Measurements from ENCODE around the gene STK32B.
A peak's percentile ranks its signal among the peaks of the same experiment; 100 is the strongest.

Gene STK32B

GRCh38 chr4:5037553-5038551, 13.4 kb upstream of the STK32B start:
- ATAC-seq (replicated peaks): no peak
- peaks cover 0 to 8% of the 10 kb centered on the region in 2 donors for H3K27me3 Mint-ChIP-seq

DNA sequence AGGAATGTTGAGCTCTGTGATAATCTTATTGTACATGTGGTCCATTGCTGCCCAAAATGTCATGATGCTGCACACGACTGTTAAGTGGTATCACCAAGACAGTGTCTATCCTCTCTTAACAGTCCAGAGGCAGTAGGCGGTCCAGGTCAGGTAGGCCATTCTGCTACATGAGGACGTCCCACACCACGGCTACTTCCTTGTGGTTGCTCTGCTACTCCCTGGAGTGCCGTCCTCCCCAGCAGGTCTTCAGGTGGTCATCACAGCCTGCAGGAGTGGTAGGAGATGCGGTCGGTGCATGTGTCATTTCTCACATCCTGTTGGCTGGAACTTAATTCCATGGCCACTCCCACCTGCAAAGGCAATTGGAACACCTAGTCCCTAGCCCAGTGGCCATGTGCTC, 11.5 kb upstream of the STK32B start:
- Mint-ChIP-seq H3K27me3 (peaks cover 11 to 12% of the 10 kb centered on the region in 2 donors), H3K9me3 (no peaks in the 10 kb centered on the region), H3K27ac (no peak overlapping the region), H3K4me1 (peaks cover 8 to 15% of the 10 kb centered on the region in 2 donors), H3K4me3 (no peak overlapping the region), H3K36me3 (no peaks in the 10 kb centered on the region)
- no peak for DNase-seq
- no peak for ATAC-seq (replicated peaks)

More at GRCh38 chr4:5037553-5038551, 13.4 kb upstream of the STK32B start:
- no peak overlapping the region for H3K4me3 Mint-ChIP-seq
- H3K36me3 Mint-ChIP-seq: no peaks in the 10 kb centered on the region
- no peak for DNase-seq
- no peaks in the 10 kb centered on the region for H3K9me3 Mint-ChIP-seq
- peaks cover 8 to 10% of the 10 kb centered on the region in 2 donors for H3K4me1 Mint-ChIP-seq
- H3K27ac Mint-ChIP-seq: no peak overlapping the region

GRCh38 chr4:5040856-5041620, 10.2 kb upstream of the STK32B start:
- H3K4me3 Mint-ChIP-seq: no peak overlapping the region

GRCh38 chr4:5041699-5042098, 9.6 kb upstream of the STK32B start:
- Mint-ChIP-seq H3K9me3 (peaks cover 4 to 7% of the 10 kb centered on the region in 2 donors), H3K27ac (no peak overlapping the region), H3K27me3 (peaks cover 16 to 23% of the 10 kb centered on the region in 2 donors), H3K36me3 (no peaks in the 10 kb centered on the region), H3K4me3 (no peak overlapping the region), H3K4me1 (peaks cover 16 to 24% of the 10 kb centered on the region in 2 donors)
- no peak for ATAC-seq (replicated peaks)
- no peak for DNase-seq

More at GRCh38 chr4:5040856-5041620, 10.2 kb upstream of the STK32B start:
- no peak for ATAC-seq (replicated peaks)
- H3K4me1 Mint-ChIP-seq: peaks cover 16 to 24% of the 10 kb centered on the region in 2 donors
- no peak overlapping the region for H3K27ac Mint-ChIP-seq
- peaks cover 4 to 5% of the 10 kb centered on the region in 2 donors for H3K9me3 Mint-ChIP-seq
- DNase-seq: no peak
- H3K27me3 Mint-ChIP-seq: peaks cover 16 to 23% of the 10 kb centered on the region in 2 donors
- H3K36me3 Mint-ChIP-seq: no peaks in the 10 kb centered on the region

DNA sequence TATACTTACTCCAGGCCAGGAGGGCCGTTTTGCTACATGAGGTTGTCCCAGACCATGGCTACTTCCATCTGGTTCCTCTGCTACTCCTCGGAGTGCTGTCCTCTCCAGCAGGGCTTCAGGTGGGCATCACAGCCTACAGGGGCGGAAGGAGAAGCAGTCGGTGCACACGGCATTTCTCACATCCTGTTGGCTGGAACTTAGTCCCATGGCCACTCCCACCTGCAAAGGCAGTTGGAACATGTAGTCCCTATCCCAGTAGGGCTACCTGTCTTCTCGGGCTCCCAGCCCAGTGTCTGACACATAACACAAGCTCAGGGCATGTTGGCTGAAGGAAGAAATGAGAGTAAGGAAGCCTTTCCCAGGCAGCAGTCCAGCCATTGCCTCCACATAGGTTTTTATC, 7.7 kb upstream of the STK32B start:
- Mint-ChIP-seq H3K27ac (no peak overlapping the region), H3K9me3 (peaks cover 4 to 7% of the 10 kb centered on the region in 2 donors), H3K4me3 (peak overlapping the region in 1 of 2 donors; percentile 11), H3K4me1 (peaks cover 16 to 24% of the 10 kb centered on the region in 2 donors), H3K36me3 (no peaks in the 10 kb centered on the region), H3K27me3 (peaks cover 20 to 34% of the 10 kb centered on the region in 2 donors)
- DNase-seq (no peak), ATAC-seq (replicated peaks) (no peak)

GRCh38 chr4:5044341-5044740, 6.9 kb upstream of the STK32B start:
- H3K36me3 Mint-ChIP-seq: no peaks in the 10 kb centered on the region
- no peak overlapping the region for H3K4me3 Mint-ChIP-seq
- ATAC-seq (replicated peaks): no peak
- H3K4me1 Mint-ChIP-seq: peaks cover 16 to 24% of the 10 kb centered on the region in 2 donors
- peaks cover 4 to 7% of the 10 kb centered on the region in 2 donors for H3K9me3 Mint-ChIP-seq
- H3K27me3 Mint-ChIP-seq: peaks cover 25 to 38% of the 10 kb centered on the region in 2 donors
- no peak for DNase-seq
- no peak overlapping the region for H3K27ac Mint-ChIP-seq

DNA sequence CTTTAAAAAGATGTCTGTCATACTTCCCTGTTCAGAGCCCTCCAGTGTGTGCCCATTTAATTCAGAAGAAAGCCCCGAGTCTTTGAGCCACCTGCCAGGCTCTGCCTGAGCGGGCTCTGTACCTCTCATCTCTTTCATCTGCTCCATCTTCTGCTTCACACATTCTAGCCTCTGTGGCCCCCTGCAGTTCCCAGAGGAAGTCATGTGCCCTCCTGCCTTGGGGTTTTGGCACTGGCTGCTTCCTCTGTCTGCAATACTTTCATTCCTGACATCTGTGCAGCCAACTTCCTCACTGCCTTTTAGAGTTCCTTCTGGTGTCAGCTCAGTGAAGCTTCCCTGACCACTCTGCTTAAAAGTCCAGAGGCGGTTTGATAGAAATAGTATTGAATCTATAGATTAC, 6.2 kb upstream of the STK32B start:
- H3K4me3 Mint-ChIP-seq: no peak overlapping the region
- no peaks in the 10 kb centered on the region for H3K36me3 Mint-ChIP-seq
- DNase-seq (no peak), ATAC-seq (replicated peaks) (no peak)
- H3K27ac Mint-ChIP-seq: no peak overlapping the region
- H3K27me3 Mint-ChIP-seq: peaks cover 28 to 36% of the 10 kb centered on the region in 2 donors
- H3K9me3 Mint-ChIP-seq: peaks cover 4 to 7% of the 10 kb centered on the region in 2 donors
- H3K4me1 Mint-ChIP-seq: peaks cover 16 to 25% of the 10 kb centered on the region in 2 donors

- ATAC-seq (replicated peaks) (no peak), DNase-seq (no peak)
- no peak overlapping the region for H3K4me3 Mint-ChIP-seq
- peaks cover 46 to 60% of the 10 kb centered on the region in 2 donors for H3K27me3 Mint-ChIP-seq
- no peak overlapping the region for H3K27ac Mint-ChIP-seq
- peaks cover 25 to 33% of the 10 kb centered on the region in 2 donors for H3K4me1 Mint-ChIP-seq
- H3K9me3 Mint-ChIP-seq: peaks cover 4 to 7% of the 10 kb centered on the region in 2 donors
- H3K36me3 Mint-ChIP-seq: no peaks in the 10 kb centered on the region
These were observed 2.6 kb upstream of the STK32B start for GRCh38 chr4:5048721-5049120.

GRCh38 chr4:5050520-5051277, 581 bp upstream of the STK32B start:
- no peaks in the 10 kb centered on the region for H3K36me3 Mint-ChIP-seq
- peak overlapping the region; percentile 80 to 84 for H3K4me3 Mint-ChIP-seq
- H3K4me1 Mint-ChIP-seq: peaks cover 10 to 14% of the 10 kb centered on the region in 2 donors
- H3K9me3 Mint-ChIP-seq: peaks cover 4 to 5% of the 10 kb centered on the region in 2 donors
- peak; percentile 78 to 81 for ATAC-seq (replicated peaks)
- peak overlapping the region; percentile 39 for H3K27ac Mint-ChIP-seq
- no peak for DNase-seq
- peaks cover 38 to 44% of the 10 kb centered on the region in 2 donors for H3K27me3 Mint-ChIP-seq

DNA sequence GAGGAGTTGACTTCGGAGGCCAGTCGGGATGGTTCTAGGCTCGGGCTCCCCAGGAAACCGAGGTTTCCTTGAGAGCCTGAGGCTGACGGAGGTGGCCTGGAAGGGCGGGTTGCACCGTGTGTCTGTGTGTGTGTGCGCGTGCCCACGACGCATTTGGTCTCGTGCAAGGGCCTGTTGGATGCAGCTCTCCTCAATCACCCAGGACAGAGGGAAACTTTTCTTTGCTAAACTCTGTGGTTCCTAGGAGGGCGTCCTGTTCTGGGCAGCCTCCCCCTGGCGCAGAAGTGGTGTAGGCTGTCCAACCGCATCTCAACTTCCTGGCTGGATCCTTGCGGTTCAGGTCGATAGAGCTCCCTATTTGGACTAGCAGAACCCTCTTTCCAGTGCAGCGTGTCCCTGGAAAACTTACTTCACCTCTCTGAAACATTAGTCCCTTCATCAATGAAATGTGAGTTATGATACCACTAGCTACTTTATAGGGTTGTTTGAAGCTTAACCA, 973 bp downstream of the STK32B start:
- ATAC-seq (replicated peaks): peak; percentile 4 to 21
- Mint-ChIP-seq H3K4me1 (peaks cover 9 to 14% of the 10 kb centered on the region in 2 donors), H3K27ac (no peak overlapping the region), H3K27me3 (peaks cover 32 to 40% of the 10 kb centered on the region in 2 donors), H3K4me3 (peak overlapping the region; percentile 80 to 84), H3K9me3 (no peaks in the 10 kb centered on the region), H3K36me3 (no peaks in the 10 kb centered on the region)
- no peak for DNase-seq

- ATAC-seq (replicated peaks) (no peak), DNase-seq (no peak)
- H3K4me3 Mint-ChIP-seq: no peak overlapping the region
- H3K36me3 Mint-ChIP-seq: no peaks in the 10 kb centered on the region
- peaks cover 27 to 40% of the 10 kb centered on the region in 2 donors for H3K27me3 Mint-ChIP-seq
- no peak overlapping the region for H3K27ac Mint-ChIP-seq
- peaks cover 9 to 14% of the 10 kb centered on the region in 2 donors for H3K4me1 Mint-ChIP-seq
- H3K9me3 Mint-ChIP-seq: no peaks in the 10 kb centered on the region
These were observed 1.6 kb downstream of the STK32B start for GRCh38 chr4:5052726-5053425.

DNA sequence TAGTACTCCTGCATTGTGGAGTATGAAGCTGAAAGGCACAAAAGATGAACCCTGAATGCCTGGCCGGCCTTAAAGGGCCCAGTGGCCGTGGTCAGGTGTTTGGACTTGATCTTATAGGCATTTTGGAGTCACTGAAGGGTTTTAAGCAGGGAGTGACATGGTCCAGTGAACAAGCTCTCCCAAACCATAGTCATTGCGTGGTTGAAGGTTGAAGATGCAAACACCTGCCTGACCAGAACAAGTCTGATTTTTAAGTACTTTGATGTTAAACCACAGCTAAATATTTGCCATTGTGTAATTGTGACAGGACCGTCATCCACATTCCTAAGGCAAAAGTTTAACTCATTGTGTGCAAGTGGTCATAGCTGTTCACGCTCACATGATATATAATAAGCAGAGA, 3.3 kb downstream of the STK32B start:
- no peak overlapping the region for H3K4me3 Mint-ChIP-seq
- H3K36me3 Mint-ChIP-seq: no peaks in the 10 kb centered on the region
- peaks cover 9 to 14% of the 10 kb centered on the region in 2 donors for H3K4me1 Mint-ChIP-seq
- ATAC-seq (replicated peaks) (no peak), DNase-seq (no peak)
- H3K27ac Mint-ChIP-seq: no peak overlapping the region
- H3K9me3 Mint-ChIP-seq: no peaks in the 10 kb centered on the region
- H3K27me3 Mint-ChIP-seq: peaks cover 20 to 33% of the 10 kb centered on the region in 2 donors

- no peak for DNase-seq
- H3K27me3 Mint-ChIP-seq: peaks cover 19 to 28% of the 10 kb centered on the region in 2 donors
- H3K4me1 Mint-ChIP-seq: peaks cover 6 to 10% of the 10 kb centered on the region in 2 donors
- peaks cover 0 to under 1% of the 10 kb centered on the region in 2 donors for H3K36me3 Mint-ChIP-seq
- H3K9me3 Mint-ChIP-seq: peaks cover 0 to under 1% of the 10 kb centered on the region in 2 donors
- no peak for ATAC-seq (replicated peaks)
- no peak overlapping the region for H3K27ac Mint-ChIP-seq
- no peak overlapping the region for H3K4me3 Mint-ChIP-seq
These were observed 4.1 kb downstream of the STK32B start for GRCh38 chr4:5055411-5055810.

Measured in stimulated activated naive B cell treated with anti-CD40 and anti-IgM and Interleukin-4, amounts not matched to agents 10 μg/mL and 1 μg/mL and 100 μg/mL, for 72 hours (primary cell).